Activated CD4-positive, CD25-positive, alpha-beta regulatory T cell treated with anti-CD3 and anti-CD28 coated beads, Interleukin-2, amount 50 U/mL, for 24 hours (primary cell): ENCODE results near the gene ZNF444.
A peak's percentile ranks its signal among the peaks of the same experiment; 100 is the strongest.

Experiments
- ATAC-seq, 2 donors: fragments of 150-1000 bp; cut with Tn5 transposase; one replicate each; pipeline ENCODE4 v1.10.0; 2021; ENCODE audit warnings: mild to moderate bottlenecking in 1 of 2, moderate library complexity in 1 of 2

Gene ZNF444

DNA sequence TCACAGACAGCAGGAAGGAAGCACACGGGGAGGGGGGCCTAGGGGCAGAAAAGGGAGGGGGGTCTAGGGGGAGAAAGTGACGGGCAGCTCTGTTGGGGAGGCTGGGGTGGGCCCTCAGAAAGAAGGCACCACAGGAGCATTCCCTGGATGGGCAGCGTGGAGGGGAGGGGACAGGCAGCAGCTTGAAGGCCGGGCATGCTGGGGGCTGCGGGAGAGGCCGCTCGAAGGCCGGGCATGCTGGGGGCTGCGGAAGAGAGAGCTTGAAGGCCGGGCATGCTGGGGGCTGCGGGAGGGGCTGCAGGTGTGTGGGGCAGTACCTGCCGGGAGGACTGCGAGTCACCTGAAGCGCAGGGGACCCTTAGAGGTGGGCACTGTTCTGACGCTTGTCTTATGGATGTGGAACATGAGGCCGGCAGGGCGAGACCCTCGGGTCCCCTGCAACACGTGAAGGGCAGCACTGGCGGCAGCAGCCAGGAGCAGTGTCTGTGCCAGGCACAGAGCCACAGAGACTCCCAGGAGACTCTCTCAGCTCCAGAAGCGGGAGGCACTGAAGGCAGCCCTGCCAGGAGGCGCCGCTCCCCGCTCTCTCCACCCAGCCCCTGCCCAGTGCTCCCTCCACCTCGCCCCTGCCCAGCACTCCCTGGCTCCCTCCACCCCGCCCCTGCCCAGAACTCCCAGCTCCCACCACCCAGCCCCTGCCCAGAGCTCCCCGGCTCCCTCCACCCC, 33.3 kb upstream of the ZNF444 start:
- no peak for ATAC-seq

DNA sequence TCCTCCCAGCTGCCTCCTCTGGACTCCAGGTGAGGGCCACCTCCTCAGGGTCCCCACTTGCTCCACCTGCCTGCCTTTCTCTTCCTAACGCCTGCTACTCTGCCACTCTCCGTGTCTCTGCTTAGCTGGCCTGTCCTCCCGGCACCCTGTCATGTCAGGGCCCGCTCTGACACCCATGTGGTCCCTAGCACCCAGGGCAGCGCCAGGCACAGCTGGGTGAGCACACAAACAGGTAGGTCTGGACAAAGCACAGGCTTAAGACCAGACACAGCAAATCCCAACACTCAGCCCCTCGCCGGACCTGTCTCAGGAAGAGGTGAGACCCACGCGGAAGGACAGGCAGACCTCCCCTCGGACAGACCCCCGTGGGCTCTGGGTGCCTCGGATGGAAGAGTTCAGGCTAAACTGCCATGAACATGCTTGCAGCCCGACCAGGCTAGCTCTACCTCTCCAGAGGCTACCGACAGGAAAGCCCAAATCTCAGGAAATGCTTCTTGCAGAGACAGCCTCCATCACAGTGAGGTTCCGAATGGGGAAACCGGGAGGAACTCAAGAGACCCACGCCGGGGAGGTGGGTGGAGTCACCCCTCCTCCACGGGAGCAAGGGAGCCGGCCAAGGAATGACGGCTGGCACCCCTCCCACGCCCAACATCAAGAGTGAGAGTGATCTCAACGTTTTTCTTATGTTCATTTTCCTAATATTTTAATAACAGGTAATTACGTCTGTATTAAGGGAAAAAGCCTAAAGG, 32.5 kb upstream of the ZNF444 start:
- ATAC-seq, result no peak

DNA sequence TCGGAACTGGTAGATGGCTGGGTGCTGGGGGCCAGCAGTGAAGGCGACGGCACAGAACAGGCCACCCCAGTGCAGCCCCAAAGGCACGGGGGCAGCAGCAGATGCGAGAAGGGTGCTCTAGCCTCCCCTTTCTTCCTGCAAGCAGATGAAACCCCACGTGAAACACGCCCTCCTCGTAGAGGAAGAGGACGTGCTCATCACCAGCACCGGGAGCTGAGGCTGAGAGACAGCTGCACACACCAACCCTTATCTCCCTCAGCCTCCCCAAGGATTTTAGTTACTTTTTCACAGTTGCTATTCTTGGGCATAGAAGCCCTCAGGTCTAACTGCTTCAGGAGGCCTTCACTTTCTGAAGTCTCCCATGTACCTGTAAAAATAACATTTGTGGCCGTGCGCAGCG, 31.9 kb upstream of the ZNF444 start:
- no peak for ATAC-seq

DNA sequence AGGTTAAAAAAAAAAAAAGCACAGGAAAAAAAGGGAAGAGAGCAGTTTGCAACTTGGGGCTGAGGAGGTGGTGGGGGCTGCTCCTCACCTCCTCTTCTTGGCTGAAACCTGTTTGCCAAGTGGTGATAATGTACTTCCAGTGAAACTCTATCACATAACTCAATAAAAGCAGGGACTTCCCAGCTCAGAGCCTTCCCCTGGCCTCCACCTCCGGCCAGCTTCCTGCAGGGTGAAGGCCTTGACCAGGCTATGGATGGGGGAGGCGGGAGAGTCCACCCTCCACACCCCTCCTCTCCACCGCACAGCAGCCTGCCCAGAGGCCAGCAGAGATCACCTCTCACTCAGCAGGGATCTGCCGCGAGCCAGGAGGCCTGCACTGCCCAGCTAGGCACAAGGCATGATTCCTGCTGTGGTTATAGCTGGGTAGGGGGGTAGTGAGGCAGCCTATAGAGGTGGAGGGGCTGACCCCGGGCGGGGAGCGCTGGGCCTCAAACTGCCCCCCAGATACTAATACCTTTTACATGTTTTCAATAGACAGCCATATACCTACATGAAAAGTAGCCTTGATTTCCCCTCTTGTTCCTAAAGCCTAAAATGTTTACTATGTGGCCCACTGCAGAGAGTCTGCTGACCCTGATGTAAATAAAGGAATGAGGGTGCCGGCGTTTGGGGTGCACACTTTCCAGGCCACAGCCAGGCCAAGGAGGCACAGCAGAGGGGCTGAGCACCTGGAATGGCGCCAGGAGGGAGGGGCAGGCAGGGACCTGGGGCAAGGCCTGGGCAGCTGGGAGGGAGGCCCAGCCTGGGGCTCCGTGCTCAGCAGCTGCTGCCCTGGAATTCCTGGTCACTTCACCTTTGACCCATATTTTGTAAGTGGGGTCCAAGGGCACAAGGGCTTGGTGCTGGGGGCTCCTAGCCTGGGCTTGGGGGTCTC, 30.3 kb upstream of the ZNF444 start:
- no peak for ATAC-seq

DNA sequence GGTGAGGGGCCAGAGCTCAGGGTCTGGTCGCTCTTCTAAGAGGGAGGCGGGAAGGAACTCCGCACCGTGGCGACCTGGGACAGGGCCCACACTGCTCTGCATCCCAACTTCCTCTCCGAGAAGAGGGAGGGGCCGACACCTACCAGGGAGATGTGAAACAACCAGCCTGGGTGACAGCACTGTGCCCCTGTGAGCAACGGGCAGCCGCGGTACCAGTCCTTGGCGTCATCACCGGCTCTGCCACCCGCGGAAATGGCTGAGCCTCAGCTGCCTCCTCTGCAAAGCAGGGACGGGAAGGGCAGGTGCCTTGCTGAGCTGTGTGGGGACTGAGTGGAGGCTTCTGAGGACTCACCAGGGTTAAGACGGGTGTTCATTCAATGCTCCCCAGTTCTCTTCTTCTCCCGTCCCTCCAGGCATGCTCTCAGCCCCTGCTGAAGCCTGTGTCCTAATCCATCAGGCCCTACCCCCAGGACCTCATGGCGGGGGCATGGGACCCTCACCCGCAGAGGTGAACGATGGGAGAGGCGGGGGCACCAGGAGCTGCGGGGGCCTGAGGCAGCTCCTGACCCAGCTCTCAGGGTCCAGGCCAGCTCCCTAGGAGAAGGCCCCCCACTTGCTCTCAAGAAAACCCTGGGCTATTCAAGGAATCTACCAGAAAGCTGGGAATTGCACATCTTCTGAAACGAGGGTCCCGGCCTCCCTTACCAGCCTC, 29.3 kb upstream of the ZNF444 start:
- peak; percentile 77 to 85 for ATAC-seq

DNA sequence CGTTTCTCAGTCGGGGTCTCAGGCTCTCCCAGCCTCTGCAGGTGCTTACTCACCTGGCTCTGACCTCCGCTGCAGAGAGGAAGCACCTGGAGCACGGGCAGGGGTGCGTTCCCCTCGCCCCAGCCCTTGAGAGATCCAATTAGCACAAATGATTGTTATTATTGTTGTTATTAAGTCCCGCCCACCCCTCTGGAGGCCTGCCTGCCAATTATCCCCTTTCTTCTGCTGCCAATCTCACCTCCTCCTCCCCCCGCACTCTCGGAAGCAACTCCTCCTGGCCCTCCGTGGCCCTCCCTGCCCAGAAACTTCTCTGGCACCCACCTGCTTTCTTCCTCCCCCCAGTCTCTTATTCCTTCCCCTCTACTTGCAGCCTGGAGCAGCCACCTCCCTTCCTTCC, 28.8 kb upstream of the ZNF444 start:
- ATAC-seq, result no peak

DNA sequence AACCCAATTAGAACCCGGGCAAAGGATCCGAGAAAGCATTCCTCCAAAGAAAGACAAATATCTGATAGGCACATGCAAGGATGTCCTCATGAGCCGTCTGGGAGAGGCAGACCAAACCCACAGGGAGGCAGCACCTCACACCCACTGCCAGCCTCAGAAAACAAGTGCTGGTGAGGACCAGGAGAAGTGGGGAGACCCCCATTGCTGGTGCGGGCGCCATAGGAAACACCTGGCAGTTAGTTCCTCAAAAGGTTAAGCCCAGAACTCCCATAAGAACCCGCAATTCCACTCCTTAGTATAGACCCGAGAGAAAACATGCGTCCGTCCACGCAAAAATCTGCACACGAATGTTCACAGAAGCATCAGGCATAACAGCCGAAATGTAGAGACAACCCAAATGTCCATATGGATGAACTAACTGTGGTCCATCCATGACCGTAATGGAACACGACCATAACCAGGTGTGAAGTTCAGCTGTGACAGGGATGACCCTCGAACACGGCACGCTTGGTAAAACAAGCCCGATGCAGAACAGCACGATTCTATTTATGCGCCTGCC, 27.9 kb upstream of the ZNF444 start:
- ATAC-seq, result no peak

DNA sequence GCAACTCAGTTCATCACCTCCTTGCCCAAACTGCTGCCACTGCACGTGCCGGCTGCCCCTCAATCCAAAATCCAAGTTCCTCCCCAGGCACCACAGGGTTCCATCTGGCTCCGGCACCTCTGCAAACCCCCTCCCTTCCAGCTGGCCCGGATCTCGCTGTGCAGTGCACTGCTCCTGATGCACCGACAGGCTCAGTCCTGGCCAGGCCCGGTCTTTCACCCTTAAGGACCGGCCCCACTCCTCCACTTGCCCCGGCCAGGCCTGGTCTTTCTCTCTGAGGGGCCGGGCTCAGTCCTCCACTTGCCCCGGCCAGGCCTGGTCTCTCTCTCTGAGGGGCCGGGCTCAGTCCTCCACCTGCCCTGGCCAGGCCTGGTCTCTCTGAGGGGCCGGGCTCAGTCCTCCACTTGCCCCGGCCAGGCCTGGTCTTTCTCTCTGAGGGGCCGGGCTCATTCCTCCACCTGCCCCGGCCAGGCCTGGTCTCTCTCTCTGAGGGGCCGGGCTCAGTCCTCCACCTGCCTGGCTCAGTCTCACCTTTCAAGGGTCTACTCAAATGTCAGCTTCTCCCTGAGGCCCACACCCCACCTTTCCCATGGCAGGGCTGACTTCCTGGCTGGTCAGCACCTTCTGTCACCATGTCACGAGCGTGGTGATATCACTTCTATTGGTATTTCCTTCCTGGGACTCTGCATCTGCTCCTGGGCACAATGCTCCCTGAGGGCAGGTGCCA, 26.9 kb upstream of the ZNF444 start:
- no peak for ATAC-seq

DNA sequence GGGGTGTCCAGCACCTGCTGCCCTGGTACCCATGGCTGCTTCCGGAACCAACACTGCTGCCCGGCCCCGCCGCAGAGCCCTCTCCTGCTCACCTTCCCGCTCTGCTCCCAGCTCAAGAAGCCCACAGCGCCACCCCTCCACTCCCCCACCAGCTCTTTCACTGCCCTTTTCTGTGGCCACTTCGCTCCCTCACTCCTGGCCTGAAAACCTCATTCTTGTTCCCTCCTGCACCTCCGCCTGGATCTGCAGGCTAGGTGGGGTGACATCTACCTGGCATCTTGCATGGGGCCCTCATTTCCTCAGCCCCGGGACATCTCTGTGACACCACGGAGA, 26.3 kb upstream of the ZNF444 start:
- no peak for ATAC-seq

DNA sequence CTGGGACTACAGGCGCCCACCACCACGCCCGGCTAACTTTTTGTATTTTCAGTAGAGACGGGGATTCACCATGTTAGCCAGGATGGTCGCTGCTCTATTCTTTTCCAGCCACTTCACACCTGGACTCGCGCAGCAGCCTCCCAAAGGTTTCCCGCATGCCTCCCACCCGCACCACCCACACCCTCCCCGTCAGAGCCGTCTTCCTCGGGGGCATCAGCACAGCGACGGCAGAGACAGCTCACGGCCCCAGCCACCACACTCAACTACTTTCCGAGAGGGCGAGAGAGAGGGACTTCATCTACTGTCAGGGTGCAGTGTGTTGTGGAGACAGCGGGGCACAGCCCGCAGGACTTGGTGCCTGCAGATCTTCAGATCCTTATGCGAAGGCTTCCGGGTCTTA, 25.6 kb upstream of the ZNF444 start:
- ATAC-seq, result no peak

DNA sequence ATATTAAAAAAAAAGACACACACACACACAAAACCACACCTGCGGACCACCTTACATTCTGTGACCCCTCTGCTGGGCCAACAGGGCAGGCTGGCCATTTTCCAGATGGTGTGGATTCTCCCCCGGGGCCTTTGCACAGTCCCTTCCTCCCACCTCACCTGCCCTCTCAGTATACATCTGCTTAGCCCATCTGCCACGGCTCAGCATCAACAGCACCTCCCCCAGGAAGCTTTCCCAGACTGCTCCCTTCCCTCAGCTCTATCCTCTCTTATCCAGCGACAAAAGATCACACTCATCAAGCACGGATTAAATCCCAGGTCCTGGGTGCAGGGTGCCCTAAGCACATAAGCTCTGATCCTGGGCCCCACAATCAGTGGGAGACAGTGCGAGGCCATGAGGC, 24.5 kb upstream of the ZNF444 start:
- ATAC-seq, result no peak

DNA sequence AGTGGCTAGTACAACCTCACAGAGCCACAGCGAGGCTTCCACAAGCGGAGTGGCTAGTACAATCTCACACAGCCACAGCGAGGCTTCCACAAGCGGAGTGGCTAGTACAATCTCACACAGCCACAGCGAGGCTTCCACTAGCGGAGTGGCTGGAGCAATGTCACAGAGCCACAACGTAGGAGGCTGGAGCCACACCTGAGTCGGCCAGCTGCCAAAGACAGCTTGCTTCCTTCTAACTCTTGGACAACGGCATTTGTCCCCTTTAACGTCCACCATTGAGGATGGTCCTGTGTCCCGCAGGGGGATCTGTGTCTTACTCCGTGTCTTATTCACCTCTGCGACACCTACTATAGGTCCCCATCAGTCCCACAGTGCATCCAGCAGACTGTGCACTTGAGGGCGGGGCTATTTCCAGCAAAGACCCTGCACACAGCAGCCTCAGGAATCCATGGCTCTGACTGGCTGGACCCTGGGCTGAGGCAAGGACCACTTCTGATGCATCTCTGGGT, 23.7 kb upstream of the ZNF444 start:
- no peak for ATAC-seq

DNA sequence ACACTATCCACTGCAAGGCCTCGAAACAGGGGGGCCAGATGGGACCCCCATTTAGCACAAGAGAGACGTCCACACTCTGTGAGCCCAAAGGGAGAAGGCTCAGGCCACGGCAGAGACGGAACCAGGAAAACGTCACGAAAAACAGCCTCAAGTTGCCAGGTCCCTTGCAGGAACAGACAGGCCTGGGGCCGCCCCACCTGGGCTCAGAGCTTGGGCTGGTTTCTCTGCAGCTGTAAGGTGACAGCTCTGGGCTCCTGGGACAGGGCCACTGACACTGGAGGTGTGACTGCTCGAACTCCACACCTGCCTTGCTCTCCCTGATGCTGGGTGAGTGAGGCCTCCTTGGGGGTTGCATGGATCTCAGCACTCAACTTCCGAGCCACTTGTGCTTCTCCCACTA, 23.2 kb upstream of the ZNF444 start:
- no peak for ATAC-seq

DNA sequence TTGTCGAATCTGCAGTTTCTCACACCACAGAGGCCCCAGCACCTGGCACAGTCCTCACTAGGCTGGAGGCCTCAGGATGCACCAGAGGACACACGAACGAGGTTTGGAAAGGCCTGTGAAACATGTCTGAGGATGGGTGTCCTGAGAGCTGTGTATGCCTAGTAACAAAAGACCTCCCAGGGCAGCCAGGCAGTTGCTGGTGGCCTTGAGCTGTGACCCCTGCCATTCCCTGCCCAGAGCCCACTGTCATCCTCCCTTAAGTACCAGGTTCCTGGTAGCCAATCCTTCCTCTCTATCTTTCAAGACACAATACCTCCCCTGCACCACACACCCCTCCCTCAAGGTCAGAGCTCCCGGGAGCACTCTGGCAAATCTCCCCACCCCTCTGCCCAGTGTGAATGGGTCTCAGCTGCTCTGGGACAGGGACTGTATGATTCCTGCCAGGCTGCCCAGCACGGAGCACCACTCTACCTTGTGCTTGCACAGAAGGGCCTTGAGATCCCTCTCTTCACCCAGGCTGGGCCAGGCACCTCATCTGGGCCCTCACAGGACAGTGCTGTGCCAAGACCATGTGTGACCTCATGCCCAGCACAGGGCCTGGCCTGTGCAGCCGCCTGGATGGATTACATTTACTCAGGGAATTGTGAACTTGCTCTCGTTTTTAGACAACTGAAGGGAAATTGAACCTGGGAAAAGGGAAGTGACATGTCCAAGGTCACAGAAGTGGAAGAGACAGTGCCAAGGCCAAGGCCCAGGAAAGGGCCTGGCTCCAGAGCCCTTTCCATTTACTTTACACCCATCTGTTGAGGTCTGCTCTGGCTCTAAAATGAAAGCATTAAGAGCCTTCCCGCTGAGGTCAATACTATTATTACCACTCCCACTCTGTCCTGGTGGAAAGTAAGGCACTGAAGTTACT, 22.2 kb upstream of the ZNF444 start:
- no peak for ATAC-seq

DNA sequence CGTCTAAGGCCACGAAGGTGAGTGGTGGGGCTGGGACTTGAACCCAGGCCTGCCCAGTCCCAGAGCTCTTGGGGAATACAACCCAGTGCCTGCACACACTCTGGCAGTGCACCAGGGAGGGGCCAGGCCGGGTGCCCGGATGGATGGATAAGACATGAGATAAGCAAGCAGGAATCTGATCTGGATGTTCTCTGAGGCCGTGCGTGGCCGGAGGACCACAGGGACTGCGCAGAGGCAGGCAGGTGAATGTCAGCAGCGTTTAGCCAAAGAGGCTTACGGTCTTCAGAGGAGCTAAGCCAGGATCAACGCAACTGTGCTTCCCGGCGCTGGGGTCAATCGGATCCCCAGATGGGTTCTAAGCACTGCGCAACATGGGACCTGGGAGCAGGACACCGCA, 21.5 kb upstream of the ZNF444 start:
- ATAC-seq, result no peak

DNA sequence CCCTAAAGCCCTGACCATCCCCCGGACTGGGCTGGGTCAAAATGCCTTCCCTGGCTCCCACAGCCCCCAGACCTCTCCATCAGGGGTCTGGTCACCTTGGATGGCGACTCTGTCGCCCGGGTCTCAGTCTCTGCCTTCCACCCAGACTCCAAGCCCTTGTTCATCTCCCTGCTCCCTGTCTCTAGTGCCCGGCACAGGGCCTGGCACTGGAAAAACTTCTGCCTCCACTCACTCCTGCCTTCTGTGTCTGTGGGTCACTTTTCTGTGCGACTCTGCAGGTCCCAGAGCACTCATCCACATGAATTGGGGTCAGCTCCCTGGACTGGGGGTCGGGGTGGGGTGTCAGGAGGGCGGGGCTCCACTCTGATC, 21.1 kb upstream of the ZNF444 start:
- ATAC-seq, result no peak

DNA sequence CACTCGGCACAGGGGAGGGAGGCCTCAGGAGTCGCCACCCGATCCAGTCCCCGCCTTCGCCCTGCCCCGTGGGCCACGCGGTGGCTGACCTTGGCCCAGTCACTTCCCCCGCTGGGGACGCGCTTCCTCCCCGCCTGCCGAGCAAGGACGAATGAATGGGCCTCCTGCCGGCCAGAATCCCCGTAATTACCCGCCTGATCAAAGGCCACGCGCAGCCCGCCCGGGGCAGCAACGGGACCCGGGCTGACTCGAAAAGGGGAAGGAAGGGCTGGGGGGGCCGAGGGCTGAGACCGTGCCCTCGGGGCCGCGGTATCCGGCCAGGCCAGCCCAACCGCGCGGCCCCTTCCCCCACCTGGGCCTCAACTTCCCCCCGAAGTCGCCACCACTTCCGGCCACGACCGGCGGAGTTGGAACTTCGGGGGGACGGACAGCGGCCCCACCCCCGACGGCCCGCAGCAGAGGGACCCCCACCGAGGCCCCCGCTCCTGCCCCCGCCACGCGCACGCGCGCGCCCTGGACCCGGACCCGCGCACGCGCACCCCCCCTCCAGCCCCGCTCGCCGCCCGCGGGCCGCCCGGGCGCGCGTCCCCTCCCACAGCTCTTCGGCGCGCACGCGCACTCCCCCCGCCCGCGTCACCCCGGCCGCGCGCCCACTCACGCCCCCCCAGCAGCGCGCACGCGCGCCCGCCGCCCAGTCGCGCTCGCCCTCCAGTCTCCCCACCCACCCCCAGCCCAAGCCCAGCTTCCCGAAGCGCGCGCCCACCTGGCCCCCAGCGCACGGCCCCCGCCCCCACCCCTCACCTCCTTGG, 20.5 kb upstream of the ZNF444 start:
- peak; percentile 8 to 18 for ATAC-seq

DNA sequence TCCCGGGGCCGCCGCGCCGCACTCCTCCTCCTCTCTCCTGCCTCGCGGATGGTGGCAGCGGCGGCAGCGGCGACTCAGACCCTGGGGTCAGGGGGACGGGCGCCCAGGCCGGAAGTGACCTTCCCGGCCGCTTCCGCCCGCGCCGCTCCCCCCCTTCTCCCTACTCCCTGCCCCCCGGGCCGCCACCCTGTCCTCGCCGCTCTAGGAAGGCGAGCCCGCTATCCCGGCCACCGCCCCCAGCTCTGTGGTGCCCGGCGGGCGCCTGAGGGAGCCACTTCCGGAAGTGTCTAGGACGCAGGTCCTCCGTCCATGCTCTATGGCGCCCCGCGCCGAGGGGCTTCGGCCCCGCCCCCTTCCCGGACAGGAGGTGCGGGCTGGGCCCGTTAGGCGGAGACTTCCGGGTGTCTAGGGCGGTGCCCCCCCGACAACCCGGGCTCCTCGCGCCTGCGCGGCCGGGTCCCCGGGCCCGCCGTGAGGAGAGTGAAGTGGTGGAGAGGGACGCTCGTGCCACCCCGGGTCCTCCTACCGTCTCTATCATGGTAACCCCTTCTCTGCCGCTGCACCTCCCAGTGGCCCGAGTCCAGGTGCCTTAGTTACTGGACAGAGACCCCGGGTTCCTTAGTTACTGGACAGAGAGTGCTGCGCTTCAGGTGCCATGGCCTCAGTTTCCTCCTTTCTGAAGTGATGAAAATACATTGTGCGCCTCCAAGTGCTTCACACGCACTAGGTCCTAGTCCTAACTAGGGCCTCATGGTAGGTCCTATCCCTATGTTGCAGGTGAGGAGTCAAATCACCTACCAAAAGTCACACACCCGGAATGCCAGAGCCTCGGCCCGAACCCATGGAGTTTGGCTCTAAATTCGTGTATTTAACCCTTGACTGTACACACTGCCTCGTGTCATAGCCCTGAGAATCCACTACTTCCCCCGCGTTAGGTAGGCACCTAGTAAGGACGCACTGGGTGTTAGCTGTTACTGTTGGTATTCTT, 19.6 kb upstream of the ZNF444 start, which contains the start of gene ZNF787:
Gene ZNF787, minus strand, starts transcription at position 116 of the 988 bp plus-strand sequence. CDS start 18,078 bp downstream, outside the sequence.
- ATAC-seq, result peak; percentile 87 to 91
